Stomach smooth muscle (tissue), 2 donors: ENCODE measurements around the gene PLEKHS1.

ENCODE experiments used
- H3K27ac ChIP-seq: one replicate; pipeline ENCODE4 v1.7.0; 2013; ENCODE audit warnings: mild to moderate bottlenecking, low read length, inconsistent platforms
- H3K27me3 ChIP-seq, 2 donors: one replicate each; pipeline ENCODE4 v1.7.0; 2013; ENCODE audit warnings: low read length in 2 of 2; ENCODE audit not compliant: insufficient read depth in 2 of 2, control insufficient read depth in 1 of 2
- H3K36me3 ChIP-seq, 2 donors: one replicate each; pipeline ENCODE4 v1.7.0; 2013; ENCODE audit warnings: low read length in 2 of 2; ENCODE audit not compliant: control insufficient read depth in 2 of 2, insufficient read depth in 2 of 2
- H3K4me1 ChIP-seq: one replicate; pipeline ENCODE4 v1.7.0; 2013; ENCODE audit warnings: low read length; ENCODE audit not compliant: control insufficient read depth, insufficient read depth
- H3K4me3 ChIP-seq, 2 donors: one replicate each; pipeline ENCODE4 v1.7.0; 2013; ENCODE audit warnings: low read length in 2 of 2
- H3K9ac ChIP-seq, 2 donors: one replicate each; pipeline ENCODE4 v1.7.0; 2013; ENCODE audit warnings: low read length in 2 of 2, mild to moderate bottlenecking in 1 of 2
- H3K9me3 ChIP-seq, 2 donors: one replicate each; pipeline ENCODE4 v1.7.0; 2013; ENCODE audit warnings: low read length in 2 of 2; ENCODE audit not compliant: control insufficient read depth in 2 of 2
- donor health status: healthy.
- donor health status: Pancreatic carcinoma.

PLEKHS1 gene

GRCh38 chr10:113751181-113751732 lies at the start of gene PLEKHS1:
Gene PLEKHS1 (plus strand): TSS chr10:113751682. CDS start chr10:113755278, 3,596 bp downstream.
- Histone ChIP-seq H3K4me3 (no peak within 1 kb of the TSS), H3K36me3 (no peaks in the 10 kb centered on the region), H3K27me3 (no peaks in the 10 kb centered on the region), H3K4me1 (no peaks in the 10 kb centered on the region), H3K27ac (no peak within 1 kb of the TSS), H3K9ac (no peak within 1 kb of the TSS), H3K9me3 (no peaks in the 10 kb centered on the region)

- Histone ChIP-seq H3K36me3 (peaks cover 3 to 11% of the 10 kb centered on the region in 2 donors), H3K4me1 (peaks cover 10% of the 10 kb centered on the region), H3K27ac (no peak overlapping the region), H3K9ac (no peak overlapping the region), H3K4me3 (no peak overlapping the region), H3K27me3 (no peaks in the 10 kb centered on the region), H3K9me3 (no peaks in the 10 kb centered on the region)
Observed at GRCh38 chr10:113704637-113705343, 46.7 kb upstream of the PLEKHS1 start.

DNA sequence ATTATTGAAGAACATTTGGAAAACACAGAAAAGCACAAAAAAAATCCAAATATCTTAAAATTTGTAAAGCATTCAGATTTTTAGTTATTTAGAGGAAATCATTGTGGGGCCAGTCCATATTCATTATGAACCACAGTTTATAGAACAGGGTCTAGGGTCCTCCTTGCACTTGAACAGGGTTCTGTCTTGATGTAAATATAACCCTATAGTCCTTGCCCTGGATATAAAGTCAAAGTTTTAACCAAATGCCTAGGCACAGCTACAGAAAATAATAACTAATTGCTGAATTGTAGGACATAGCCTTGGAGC lies 46.2 kb upstream of the PLEKHS1 start:
- no peaks in the 10 kb centered on the region for H3K9me3 ChIP-seq
- H3K4me3 ChIP-seq, result no peak overlapping the region
- peaks cover 3 to 10% of the 10 kb centered on the region in 2 donors for H3K36me3 ChIP-seq
- H3K9ac ChIP-seq, result no peak overlapping the region
- peaks cover 14% of the 10 kb centered on the region for H3K4me1 ChIP-seq
- H3K27ac ChIP-seq, result no peak overlapping the region
- H3K27me3 ChIP-seq, result no peaks in the 10 kb centered on the region

- Histone ChIP-seq H3K4me3 (no peak overlapping the region), H3K9me3 (no peaks in the 10 kb centered on the region), H3K9ac (no peak overlapping the region), H3K27me3 (no peaks in the 10 kb centered on the region), H3K36me3 (peaks cover 0 to 6% of the 10 kb centered on the region in 2 donors), H3K27ac (no peak overlapping the region), H3K4me1 (peaks cover 16% of the 10 kb centered on the region)
Observed at GRCh38 chr10:113706623-113707022, 44.9 kb upstream of the PLEKHS1 start.

DNA sequence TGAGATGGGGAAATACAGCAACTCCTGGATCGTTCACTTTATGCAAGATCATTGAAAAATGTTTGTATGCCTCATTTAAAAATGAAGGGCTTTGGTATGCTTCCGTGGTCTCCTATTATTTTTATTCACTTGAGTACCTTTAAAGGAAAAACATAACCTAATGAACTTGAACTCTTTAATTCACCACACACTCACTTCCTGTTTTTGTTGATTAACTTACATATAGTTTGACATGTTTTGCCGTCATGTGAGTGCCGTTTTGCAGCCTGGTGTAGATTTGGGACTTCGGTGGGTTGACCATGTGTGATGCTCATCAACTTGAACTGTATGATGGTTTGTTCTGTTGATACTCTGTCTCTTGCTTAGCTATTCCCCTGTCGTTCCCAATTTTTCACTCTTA lies 42.8 kb upstream of the PLEKHS1 start:
- H3K9ac ChIP-seq, result no peak overlapping the region
- no peaks in the 10 kb centered on the region for H3K27me3 ChIP-seq
- no peaks in the 10 kb centered on the region for H3K9me3 ChIP-seq
- H3K4me3 ChIP-seq, result no peak overlapping the region
- H3K36me3 ChIP-seq, result peaks cover 0 to 3% of the 10 kb centered on the region in 2 donors
- H3K4me1 ChIP-seq, result peaks cover 19% of the 10 kb centered on the region
- peak overlapping the region; percentile 55 for H3K27ac ChIP-seq

GRCh38 chr10:113709221-113709838 lies 42.2 kb upstream of the PLEKHS1 start:
- H3K4me1 ChIP-seq, result peaks cover 19% of the 10 kb centered on the region
- peak overlapping the region; percentile 55 for H3K27ac ChIP-seq
- H3K36me3 ChIP-seq, result no peaks in the 10 kb centered on the region
- H3K9me3 ChIP-seq, result no peaks in the 10 kb centered on the region
- H3K9ac ChIP-seq, result no peak overlapping the region
- H3K4me3 ChIP-seq, result peak overlapping the region in 1 of 2 donors; percentile 40
- no peaks in the 10 kb centered on the region for H3K27me3 ChIP-seq

DNA sequence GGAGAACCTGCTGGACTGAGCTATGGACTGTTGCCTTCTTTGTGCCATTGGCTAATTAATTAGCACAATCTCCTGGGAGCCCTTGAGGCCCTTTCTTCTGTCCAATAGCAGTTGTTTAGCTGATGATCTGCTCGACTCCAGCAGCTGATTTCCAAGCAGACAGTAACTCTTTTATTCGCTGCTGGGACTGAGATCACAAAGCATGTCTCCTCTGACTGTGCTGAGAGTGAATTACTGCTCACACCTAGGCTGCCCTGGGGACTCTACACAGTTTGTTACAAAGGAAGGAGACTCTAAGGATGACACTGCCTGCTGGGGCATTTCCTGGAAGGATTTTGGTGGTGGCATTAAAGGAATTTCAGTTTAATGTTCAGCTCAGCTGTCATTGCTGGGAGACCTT lies 40.3 kb upstream of the PLEKHS1 start:
- Histone ChIP-seq H3K27ac (no peak overlapping the region), H3K9ac (no peak overlapping the region), H3K36me3 (no peaks in the 10 kb centered on the region), H3K27me3 (no peaks in the 10 kb centered on the region), H3K4me1 (peaks cover 19% of the 10 kb centered on the region), H3K9me3 (no peaks in the 10 kb centered on the region), H3K4me3 (no peak overlapping the region)

- peaks cover 17% of the 10 kb centered on the region for H3K4me1 ChIP-seq
- no peak overlapping the region for H3K9ac ChIP-seq
- no peaks in the 10 kb centered on the region for H3K9me3 ChIP-seq
- no peak overlapping the region for H3K27ac ChIP-seq
- no peak overlapping the region for H3K4me3 ChIP-seq
- H3K27me3 ChIP-seq, result no peaks in the 10 kb centered on the region
- H3K36me3 ChIP-seq, result no peaks in the 10 kb centered on the region
Observed at GRCh38 chr10:113712024-113712423, 39.5 kb upstream of the PLEKHS1 start.

DNA sequence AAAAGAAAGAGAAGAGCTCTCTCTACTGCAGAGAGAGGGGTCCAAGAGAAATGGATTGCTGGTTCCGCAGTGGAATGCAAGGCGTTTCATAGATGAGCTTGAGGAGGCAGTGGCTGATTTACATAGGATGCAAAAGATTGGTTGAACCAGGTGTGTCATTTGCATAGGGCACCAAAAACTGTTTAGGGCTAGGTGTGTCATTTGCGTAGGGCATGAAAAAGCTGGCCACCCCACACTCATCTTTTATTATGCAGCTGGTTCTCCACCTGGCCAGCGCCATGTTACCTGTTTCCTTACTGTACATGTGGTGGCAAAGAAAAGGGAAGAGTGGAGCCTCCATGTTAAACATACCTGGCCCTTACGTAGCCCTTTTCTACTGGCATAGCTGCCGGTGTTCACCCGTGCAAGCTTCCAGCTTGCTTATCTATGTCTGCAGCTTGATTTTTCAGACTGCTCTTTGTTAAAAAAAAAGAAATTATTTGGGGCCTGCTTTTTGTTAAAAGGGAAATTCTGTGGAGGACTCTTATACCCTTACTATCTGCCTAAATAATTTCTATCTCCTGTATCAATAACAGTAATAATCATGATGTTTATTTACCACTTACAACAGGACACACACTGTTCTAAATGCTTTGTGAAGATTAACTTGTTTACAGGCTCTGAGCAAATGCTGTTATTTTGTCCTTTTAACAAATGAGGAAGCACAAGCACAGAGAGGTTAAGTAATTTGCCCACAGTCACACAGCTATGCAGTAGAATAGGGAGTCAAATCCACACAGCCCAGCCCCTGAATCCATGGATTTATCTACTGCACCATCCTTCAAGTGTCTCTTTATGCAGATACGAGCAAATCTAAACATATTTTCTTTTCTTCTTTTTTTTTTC lies 38.5 kb upstream of the PLEKHS1 start:
- no peaks in the 10 kb centered on the region for H3K9me3 ChIP-seq
- H3K36me3 ChIP-seq, result no peaks in the 10 kb centered on the region
- H3K4me1 ChIP-seq, result peaks cover 17% of the 10 kb centered on the region
- H3K27ac ChIP-seq, result no peak overlapping the region
- H3K9ac ChIP-seq, result no peak overlapping the region
- H3K4me3 ChIP-seq, result no peak overlapping the region
- no peaks in the 10 kb centered on the region for H3K27me3 ChIP-seq

DNA sequence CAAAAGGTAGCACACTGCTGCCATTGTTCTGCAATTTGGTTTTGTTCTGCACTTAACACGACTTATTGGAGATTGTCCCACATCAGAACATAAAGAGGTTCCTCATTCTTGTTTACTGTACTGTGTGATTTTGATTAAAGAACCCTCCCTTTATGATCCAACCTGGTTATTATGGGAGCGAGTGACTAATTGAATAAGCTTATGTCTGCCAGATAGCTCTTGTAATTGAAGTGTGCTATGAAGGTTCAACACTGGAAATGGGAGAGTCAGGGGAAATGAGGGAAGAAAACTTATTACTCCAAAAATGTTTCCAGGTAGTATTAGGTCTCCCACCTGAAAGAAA lies 37.9 kb upstream of the PLEKHS1 start:
- H3K4me3 ChIP-seq, result no peak overlapping the region
- H3K27ac ChIP-seq, result no peak overlapping the region
- H3K36me3 ChIP-seq, result no peaks in the 10 kb centered on the region
- no peaks in the 10 kb centered on the region for H3K27me3 ChIP-seq
- no peak overlapping the region for H3K9ac ChIP-seq
- H3K9me3 ChIP-seq, result no peaks in the 10 kb centered on the region
- peaks cover 17% of the 10 kb centered on the region for H3K4me1 ChIP-seq
